GM18519 (cell line): ENCODE results near the gene ASAP2.

Experiments
- ATAC-seq: cut with Tn5 transposase; IDR thresholded peaks from one replicate; pipeline ENCODE4 v1.9.1; 2021; ENCODE audit warnings: mild to moderate bottlenecking, moderate library complexity; ENCODE audit not compliant: unreplicated experiment, low FRiP score

ASAP2 gene

DNA sequence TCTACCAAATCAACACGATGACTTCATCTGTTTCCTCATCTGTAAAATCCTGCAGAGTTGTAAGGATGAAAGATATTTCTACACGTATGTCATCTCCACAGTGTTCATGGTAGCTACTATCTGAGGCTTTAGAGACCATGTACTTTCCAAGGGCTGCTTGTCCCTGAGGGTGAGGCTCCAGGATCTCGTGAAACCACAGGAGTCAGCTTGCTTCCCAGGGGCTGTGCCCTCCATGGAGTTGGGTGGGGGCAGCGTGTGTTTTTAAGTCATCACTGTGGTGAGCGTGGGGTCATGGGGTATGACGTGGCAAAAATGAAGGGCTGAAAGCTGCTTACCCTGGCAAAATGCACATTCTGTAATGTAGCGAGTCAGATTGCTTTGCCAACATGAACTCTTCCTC, 81.6 kb downstream of the ASAP2 start:
- ATAC-seq = no peak

GRCh38 chr2:9288681-9289338, 82.2 kb downstream of the ASAP2 start:
- ATAC-seq = no peak

DNA sequence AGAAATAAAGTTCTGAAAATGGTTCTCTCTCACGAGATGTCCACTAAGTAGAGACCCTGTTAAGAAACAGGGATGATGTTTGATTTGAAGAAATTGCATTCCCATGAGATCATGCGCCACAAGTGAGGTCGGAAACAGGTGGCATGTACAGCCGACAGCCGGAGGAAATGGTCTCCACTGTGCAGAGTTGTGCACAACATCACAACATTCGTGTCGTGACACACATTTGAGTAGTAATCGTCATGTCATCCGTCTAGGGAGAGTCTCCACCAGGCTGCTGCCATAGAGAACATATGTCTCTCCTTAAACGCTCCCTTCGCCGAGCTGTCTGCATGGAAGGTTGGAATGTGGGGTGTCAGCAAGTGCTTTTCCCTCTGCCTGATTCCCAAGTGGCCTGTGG, 84.7 kb downstream of the ASAP2 start:
- no peak for ATAC-seq

DNA sequence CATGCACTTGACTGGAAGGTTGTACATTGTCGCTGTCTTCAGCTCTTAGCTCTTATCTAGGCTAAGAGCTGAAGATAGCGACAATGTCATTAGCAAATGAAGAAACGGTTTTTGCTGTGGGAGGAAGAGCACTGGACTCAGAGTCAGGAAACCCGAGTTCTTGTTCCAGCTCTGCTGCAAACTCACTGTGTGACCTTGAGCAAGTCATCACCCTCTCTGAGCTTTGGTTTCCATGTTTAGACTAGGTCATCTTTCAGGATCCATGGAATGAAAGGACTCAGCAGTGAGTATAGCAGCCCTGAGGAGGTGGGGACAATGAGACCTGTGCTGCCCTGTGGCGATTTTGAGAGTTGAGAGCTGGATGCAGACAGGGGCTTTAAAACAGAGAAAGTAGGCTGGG, 85.3 kb downstream of the ASAP2 start:
- no peak for ATAC-seq

- no peak for ATAC-seq
Measured at GRCh38 chr2:9292426-9292825, 85.8 kb downstream of the ASAP2 start.

- no peak for ATAC-seq
Measured at GRCh38 chr2:9294764-9295163, 88.2 kb downstream of the ASAP2 start.

DNA sequence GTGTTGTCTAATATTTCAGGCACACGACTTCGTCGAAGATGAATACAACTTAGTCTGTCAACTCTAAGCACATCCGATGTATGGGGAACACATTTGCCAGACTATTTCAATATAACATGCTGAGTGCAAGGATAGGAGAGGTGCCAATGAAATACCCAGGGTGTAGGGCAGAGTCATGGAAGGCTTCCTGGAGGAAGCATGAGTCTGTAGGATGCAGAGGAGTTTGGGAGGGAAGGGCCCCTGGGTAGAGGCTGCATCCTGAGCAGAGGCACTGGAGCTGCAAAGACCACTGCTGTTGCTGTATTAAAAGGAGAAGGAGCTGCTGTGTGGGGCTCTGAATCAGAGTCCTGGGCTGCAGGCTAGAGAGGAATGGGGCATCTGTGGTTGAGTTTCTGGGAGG, 89.9 kb downstream of the ASAP2 start:
- no peak for ATAC-seq

DNA sequence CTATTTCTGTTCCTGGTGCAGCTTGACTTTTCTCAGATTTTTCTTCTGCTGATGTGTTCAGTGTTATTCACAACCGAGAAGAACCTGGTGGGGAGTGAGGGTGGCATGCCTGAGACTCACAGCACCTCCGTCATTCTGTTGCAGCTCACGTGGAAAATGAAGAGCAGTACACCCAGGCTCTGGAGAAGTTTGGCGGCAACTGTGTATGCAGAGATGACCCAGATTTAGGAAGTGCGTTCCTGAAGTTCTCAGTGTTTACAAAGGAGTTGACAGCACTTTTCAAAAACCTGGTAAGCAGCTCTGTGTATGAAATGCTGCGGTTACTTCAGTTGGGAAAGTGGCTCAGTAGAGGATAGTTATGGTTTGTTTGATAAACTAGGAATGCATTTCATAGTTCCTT, 90.5 kb downstream of the ASAP2 start:
- ATAC-seq = no peak

GRCh38 chr2:9297807-9298206, 91.2 kb downstream of the ASAP2 start:
- ATAC-seq = no peak

DNA sequence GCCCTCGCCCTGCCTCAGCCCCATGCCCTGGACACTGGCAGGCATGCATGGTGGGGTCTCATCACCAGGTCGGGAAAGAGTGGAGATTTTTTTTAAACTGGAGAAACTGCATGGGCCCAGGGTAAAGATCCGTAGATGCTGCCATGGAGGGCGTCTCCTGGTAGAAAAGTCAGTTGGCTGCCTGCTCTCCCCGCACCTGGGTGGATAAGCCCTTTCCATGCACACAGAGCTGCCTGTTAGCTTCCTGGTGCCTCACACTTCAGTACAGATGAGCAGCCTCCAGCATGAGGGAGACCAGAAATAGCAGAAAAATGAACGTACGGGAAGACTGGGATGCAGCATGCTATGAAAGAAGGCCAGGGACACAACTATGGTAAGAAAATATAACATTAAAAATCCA, 92.0 kb downstream of the ASAP2 start:
- ATAC-seq = no peak

GRCh38 chr2:9299161-9300100, 92.8 kb downstream of the ASAP2 start:
- no peak for ATAC-seq

DNA sequence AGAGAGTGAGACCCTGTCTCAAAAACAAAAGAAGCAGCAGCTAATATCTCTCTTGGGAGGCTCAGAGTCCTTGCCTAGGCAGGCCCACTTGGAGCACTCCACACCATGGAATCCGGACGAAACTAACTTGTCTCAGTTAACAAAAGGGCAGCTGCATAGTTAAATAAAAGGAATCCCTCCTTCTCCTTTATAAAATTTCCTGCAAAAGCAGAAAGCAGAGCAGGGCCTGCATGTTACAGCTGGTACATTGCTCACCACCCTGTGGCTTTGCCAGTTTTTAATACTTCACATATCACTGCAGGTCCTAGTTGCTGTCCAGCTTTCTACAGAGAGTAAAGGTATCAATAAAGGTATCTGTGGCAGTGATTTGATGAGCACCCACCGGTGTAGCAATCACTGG, 93.6 kb downstream of the ASAP2 start:
- ATAC-seq = no peak

GRCh38 chr2:9300829-9301453, 94.3 kb downstream of the ASAP2 start:
- no peak for ATAC-seq

GRCh38 chr2:9302755-9303154, 96.1 kb downstream of the ASAP2 start:
- ATAC-seq = no peak

- ATAC-seq = no peak
Measured at GRCh38 chr2:9303528-9304225, 97.1 kb downstream of the ASAP2 start.

DNA sequence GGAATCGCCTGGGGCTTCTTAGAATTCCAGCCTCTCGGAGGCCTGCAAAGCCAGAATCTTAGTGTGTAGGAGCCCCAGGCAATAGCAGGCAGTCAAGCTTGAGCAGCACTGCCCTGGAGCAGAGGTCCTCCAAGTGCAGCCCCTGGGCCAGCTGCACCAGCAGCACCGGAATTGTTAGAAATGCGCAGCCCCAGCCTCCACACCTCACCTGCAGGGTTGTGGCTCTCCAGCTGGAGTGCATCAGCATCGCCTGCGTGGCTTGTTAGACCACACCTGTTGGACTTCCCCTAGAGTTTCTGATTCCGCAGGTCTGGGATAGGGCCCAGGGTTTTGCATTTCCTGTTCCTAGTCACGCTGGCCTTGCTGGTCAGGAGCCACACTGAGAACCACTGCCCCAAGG, 100.3 kb downstream of the ASAP2 start:
- no peak for ATAC-seq

- ATAC-seq = no peak
Measured at GRCh38 chr2:9307535-9307934, 100.9 kb downstream of the ASAP2 start.

DNA sequence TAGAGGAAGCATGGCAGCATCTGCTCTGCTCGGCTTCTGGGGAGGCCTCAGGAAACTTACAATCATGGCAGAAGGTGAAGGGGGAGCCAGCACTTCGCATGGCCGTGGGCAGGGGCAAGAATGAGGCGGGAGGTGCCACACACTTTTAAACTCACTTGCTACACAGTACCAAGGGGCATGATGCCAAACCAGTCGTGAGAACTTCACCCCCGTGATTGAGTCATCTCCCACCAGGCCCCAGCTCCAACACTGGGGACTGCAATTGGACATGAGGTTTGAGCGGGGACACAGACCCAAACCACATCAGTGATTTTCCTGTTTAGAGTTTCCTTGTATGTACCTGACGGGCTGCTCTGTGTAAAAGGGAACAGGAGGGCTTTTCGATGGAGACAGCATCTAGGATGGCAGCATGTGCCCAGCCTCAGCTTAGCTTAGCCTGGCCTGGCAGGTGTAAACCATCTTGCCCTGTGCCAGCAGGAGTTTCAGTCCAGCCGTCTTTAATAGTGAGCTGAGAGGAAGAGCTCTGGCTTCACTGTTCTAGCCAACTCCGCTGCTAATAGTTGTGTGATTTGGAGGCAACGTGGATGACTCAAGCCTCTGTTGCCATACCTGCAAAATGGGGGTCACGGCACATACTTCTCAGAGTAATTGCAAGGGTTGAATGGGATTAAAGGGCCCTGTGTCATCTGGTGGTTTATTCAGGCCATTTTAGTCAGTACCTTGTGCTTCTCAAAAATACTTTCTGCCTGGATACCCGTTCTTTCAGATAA, 101.8 kb downstream of the ASAP2 start:
- no peak for ATAC-seq

- no peak for ATAC-seq
Measured at GRCh38 chr2:9309147-9309546, 102.5 kb downstream of the ASAP2 start.

DNA sequence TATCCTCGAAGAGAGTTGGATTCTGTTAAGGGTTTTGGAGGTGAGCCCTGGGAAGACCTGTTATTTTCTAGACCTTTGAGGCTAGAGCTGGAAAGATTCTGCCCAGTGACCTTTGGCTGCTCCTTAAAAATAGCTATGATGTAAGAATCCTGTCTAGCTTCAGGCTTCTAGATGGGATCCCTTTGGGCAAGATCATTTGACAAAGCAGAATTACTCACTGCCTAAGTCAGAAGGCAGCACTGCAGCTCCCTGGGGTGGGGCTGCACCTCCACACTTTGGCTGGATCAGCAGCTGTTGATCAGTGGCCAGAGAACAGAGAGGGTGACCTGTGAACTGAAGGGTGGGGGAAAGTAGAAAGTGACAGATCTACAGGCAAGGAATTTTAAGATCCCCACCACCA, 103.8 kb downstream of the ASAP2 start:
- ATAC-seq = no peak
